AG04449 (cell line): ENCODE results near the gene CAMK2N1.

Experiments used
- CTCF ChIA-PET: fragments of 350-600 bp; formaldehyde crosslinking; extraction: SDS; loops from one replicate; lab custom pipeline; 2021; ENCODE audit warnings: antibody characterized with exemption; lab: Yijun Ruan, JAX
- POLR2A ChIA-PET: fragments of 400-600, 350-600 bp; formaldehyde crosslinking; extraction: SDS; loops from one replicate; lab custom pipeline; 2020; ENCODE audit warnings: antibody characterized with exemption, inconsistent platforms; lab: Yijun Ruan, JAX
- DNase-seq: peaks from one replicate; pipeline ENCODE4 v3.0.0-alpha.2; 2010; ENCODE audit warnings: low read depth, low spot score
- H3K4me3 ChIP-seq: 2 replicates; pipeline ENCODE4 v1.5.1; 2011; ENCODE audit warnings: low read depth, mild to moderate bottlenecking, control low read depth, low read length
- CTCF ChIP-seq: IDR thresholded peaks from one replicate; pipeline ENCODE4 v1.5.1; 2011; ENCODE audit warnings: mild to moderate bottlenecking, moderate library complexity, low read length, control low read depth, inconsistent platforms; ENCODE audit not compliant: insufficient read depth; ENCODE audit errors: missing control alignments

CAMK2N1 gene

GRCh38 chr1:20448671-20449071 lies 37.3 kb downstream of the CAMK2N1 start:
- POLR2A ChIA-PET, result no interaction called here
- H3K4me3 ChIP-seq, result no peak overlapping the region
- TF ChIP-seq CTCF, result no peak
- CTCF ChIA-PET, result interaction anchor here (0.9 to 1.1 kb wide), 2 partner anchors 13 to 236 kb away, joined by 3 read pairs; no protein-coding TSS in a partner anchor
- DNase-seq, result no peak

GRCh38 chr1:20447794-20448193 lies 38.2 kb downstream of the CAMK2N1 start:
- ChIA-PET POLR2A (no interaction called here), CTCF (interaction anchor here (1.8 kb wide), 1 partner anchor 17 kb away, joined by 5 read pairs; no protein-coding TSS in a partner anchor)
- H3K4me3 ChIP-seq, result no peak overlapping the region
- no peak for TF ChIP-seq CTCF
- DNase-seq, result no peak

- TF ChIP-seq CTCF, result no peak
- H3K4me3 ChIP-seq, result no peak overlapping the region
- DNase-seq, result no peak
- ChIA-PET CTCF (interaction anchor here (0.7 to 1.8 kb wide), 2 partner anchors 11 to 16 kb away, joined by 3 to 5 read pairs; no protein-coding TSS in a partner anchor), POLR2A (no interaction called here)
Observed at GRCh38 chr1:20446796-20447195, 39.2 kb downstream of the CAMK2N1 start.

- POLR2A ChIA-PET, result no interaction called here
- no peak overlapping the region for H3K4me3 ChIP-seq
- CTCF ChIA-PET, result interaction anchor here (0.8 to 1.5 kb wide), 8 partner anchors 10 to 250 kb away, joined by 3 to 8 read pairs (median 3); no protein-coding TSS in a partner anchor
- DNase-seq, result no peak
- no peak for TF ChIP-seq CTCF
Observed at GRCh38 chr1:20445956-20446355, 40.1 kb downstream of the CAMK2N1 start.

GRCh38 chr1:20443703-20444586 lies 42.1 kb downstream of the CAMK2N1 start:
- POLR2A ChIA-PET, result no interaction called here

More at GRCh38 chr1:20443703-20444586, 42.1 kb downstream of the CAMK2N1 start:
- TF ChIP-seq CTCF, result no peak
- no peak overlapping the region for H3K4me3 ChIP-seq
- CTCF ChIA-PET, result no interaction called here
- DNase-seq, result no peak
